ENCODE results near the gene PCDHB4.

- no peak for TF ChIP-seq JUND (IDR thresholded peaks at IDR 0.05)
- TF ChIP-seq, protein P1, sequence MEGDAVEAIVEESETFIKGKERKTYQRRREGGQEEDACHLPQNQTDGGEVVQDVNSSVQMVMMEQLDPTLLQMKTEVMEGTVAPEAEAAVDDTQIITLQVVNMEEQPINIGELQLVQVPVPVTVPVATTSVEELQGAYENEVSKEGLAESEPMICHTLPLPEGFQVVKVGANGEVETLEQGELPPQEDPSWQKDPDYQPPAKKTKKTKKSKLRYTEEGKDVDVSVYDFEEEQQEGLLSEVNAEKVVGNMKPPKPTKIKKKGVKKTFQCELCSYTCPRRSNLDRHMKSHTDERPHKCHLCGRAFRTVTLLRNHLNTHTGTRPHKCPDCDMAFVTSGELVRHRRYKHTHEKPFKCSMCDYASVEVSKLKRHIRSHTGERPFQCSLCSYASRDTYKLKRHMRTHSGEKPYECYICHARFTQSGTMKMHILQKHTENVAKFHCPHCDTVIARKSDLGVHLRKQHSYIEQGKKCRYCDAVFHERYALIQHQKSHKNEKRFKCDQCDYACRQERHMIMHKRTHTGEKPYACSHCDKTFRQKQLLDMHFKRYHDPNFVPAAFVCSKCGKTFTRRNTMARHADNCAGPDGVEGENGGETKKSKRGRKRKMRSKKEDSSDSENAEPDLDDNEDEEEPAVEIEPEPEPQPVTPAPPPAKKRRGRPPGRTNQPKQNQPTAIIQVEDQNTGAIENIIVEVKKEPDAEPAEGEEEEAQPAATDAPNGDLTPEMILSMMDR (IDR thresholded peaks at IDR 0.05): peak; percentile 36
- no peak for TF ChIP-seq EZH2phosphoT487 (IDR thresholded peaks at IDR 0.05; ENCODE audit: borderline replicate concordance, low read depth)
- TF ChIP-seq, protein P2, sequence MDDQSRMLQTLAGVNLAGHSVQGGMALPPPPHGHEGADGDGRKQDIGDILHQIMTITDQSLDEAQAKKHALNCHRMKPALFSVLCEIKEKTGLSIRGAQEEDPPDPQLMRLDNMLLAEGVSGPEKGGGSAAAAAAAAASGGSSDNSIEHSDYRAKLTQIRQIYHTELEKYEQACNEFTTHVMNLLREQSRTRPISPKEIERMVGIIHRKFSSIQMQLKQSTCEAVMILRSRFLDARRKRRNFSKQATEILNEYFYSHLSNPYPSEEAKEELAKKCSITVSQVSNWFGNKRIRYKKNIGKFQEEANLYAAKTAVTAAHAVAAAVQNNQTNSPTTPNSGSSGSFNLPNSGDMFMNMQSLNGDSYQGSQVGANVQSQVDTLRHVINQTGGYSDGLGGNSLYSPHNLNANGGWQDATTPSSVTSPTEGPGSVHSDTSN (IDR thresholded peaks at IDR 0.05): no peak
- TF ChIP-seq POLR2AphosphoS5 (IDR thresholded peaks at IDR 0.05; ENCODE audit: low read depth, low read length): no peak
- no peak for TF ChIP-seq YY1 (IDR thresholded peaks at IDR 0.05; ENCODE audit: low read depth)
- TF ChIP-seq FOSL2 (IDR thresholded peaks at IDR 0.05; ENCODE audit: borderline replicate concordance, low read depth): no peak
Measured at GRCh38 chr5:141135030-141135717, 13.6 kb downstream of the PCDHB4 start, which contains the start of gene PCDHB5.

Data from SK-N-SH (cell line).